K562 (cell line): Measurements from ENCODE around the gene KIF14. TPM values are rescaled to one million over a fixed set of nuclear protein-coding genes. Genes with fewer than 3 reads are reported as not detected.

Experiments
- CEBPB ChIP-seq: fragments of 450-650 bp; IDR thresholded peaks from 2 replicates; pipeline ENCODE4 v1.6.1; 2016; ENCODE audit warnings: missing genetic modification characterization, missing compliant biosample characterization
- ELF4 ChIP-seq: fragments of 450-650 bp; formaldehyde crosslinking; IDR thresholded peaks from 2 replicates; pipeline ENCODE4 v1.4.0; 2022; ENCODE audit warnings: missing genetic modification characterization
- FOXA1 ChIP-seq: fragments of 450-650 bp; IDR thresholded peaks from 2 replicates; pipeline ENCODE4 v1.6.1; 2016; ENCODE audit warnings: mild to moderate bottlenecking, borderline replicate concordance
- FOXM1 ChIP-seq, 2 experiments: fragments of 450-650 bp in 1 of 2; sonication (generic) in 1 of 2; formaldehyde crosslinking in 1 of 2; IDR thresholded peaks; 2 replicates each; pipeline versions ENCODE4 v1.6.1 to v1.9.0; 2017 to 2022; ENCODE audit warnings: low read depth in 2 of 2, mild to moderate bottlenecking in 2 of 2, missing genetic modification reagents in 1 of 2, moderate library complexity in 1 of 2
- ILF3 ChIP-seq: fragments of 450-650 bp; IDR thresholded peaks from 2 replicates; pipeline ENCODE4 v1.6.1; 2018; ENCODE audit warnings: antibody characterized with exemption, mild to moderate bottlenecking, moderate library complexity, borderline replicate concordance
- KDM1A ChIP-seq, 2 experiments: fragments of 450-650 bp; IDR thresholded peaks; 2 replicates each; pipeline ENCODE4 v1.6.1; 2016; ENCODE audit warnings: mild to moderate bottlenecking in 2 of 2
- LARP7 ChIP-seq: fragments of 450-650 bp; IDR thresholded peaks from 2 replicates; pipeline ENCODE4 v1.6.1; 2016
- MCM2 ChIP-seq: fragments of 450-650 bp; IDR thresholded peaks from 2 replicates; pipeline ENCODE4 v1.6.1; 2017; ENCODE audit warnings: low read depth, mild to moderate bottlenecking
- NBN ChIP-seq: fragments of 450-650 bp; IDR thresholded peaks from 2 replicates; pipeline ENCODE4 v1.6.1; 2016; ENCODE audit warnings: low read depth, mild to moderate bottlenecking
- PBX2 ChIP-seq, 2 experiments: IDR thresholded peaks in 1 of 2; conservative IDR thresholded peaks in 1 of 2; 2 replicates each; pipeline ENCODE4 v1.6.1; 2016; ENCODE audit warnings: low read depth in 2 of 2, mild to moderate bottlenecking in 1 of 2, missing compliant biosample characterization in 1 of 2, missing genetic modification characterization in 1 of 2, moderate library complexity in 1 of 2
- RCOR1 ChIP-seq, 2 experiments: IDR thresholded peaks; 2 replicates each; pipeline ENCODE4 v1.6.1; 2012; ENCODE audit warnings: low read depth in 2 of 2, low read length in 2 of 2, borderline replicate concordance in 1 of 2, improper control_type of control experiment in 1 of 2
- SRSF1 ChIP-seq: fragments of 200-400 bp; formaldehyde crosslinking; IDR thresholded peaks from 2 replicates; pipeline ENCODE4 v1.6.1; 2017; ENCODE audit warnings: mild to moderate bottlenecking, low read depth, low read length, moderate library complexity
- TBP ChIP-seq: optimal IDR thresholded peaks from 2 replicates; pipeline ENCODE3; 2011; ENCODE audit warnings: low read depth, low read length, improper control_type of control experiment
- THAP12 ChIP-seq: fragments of 250-450 bp; sonication (Bioruptor Pico); IDR thresholded peaks from 2 replicates; pipeline ENCODE4 v1.9.0; 2021; ENCODE audit warnings: mild to moderate bottlenecking, inconsistent platforms
- ZNF133 ChIP-seq: fragments of 250-450 bp; sonication (Bioruptor Pico); IDR thresholded peaks from 2 replicates; pipeline ENCODE4 v1.4.0; 2020; ENCODE audit warnings: mild to moderate bottlenecking
- ZNF217 ChIP-seq: sonication (generic); formaldehyde crosslinking; IDR thresholded peaks from 2 replicates; pipeline ENCODE4 v1.8.0; 2022; ENCODE audit warnings: mild to moderate bottlenecking, missing genetic modification reagents
- ZNF41 ChIP-seq: fragments of 250-450 bp; sonication (Bioruptor Pico); conservative IDR thresholded peaks from 2 replicates; pipeline ENCODE4 v1.4.0; 2020; ENCODE audit warnings: mild to moderate bottlenecking
- ZNF561 ChIP-seq: fragments of 450-650 bp; formaldehyde crosslinking; conservative IDR thresholded peaks from 2 replicates; pipeline ENCODE4 v1.4.0; 2020; ENCODE audit warnings: mild to moderate bottlenecking, moderate library complexity
- ZNF57 ChIP-seq: fragments of 450-650 bp; formaldehyde crosslinking; IDR thresholded peaks from 2 replicates; pipeline ENCODE4 v1.4.0; 2020; ENCODE audit warnings: mild to moderate bottlenecking, moderate library complexity
- polyA plus RNA-seq, 8 experiments: library from polyadenylated mRNA; depleted of rRNA in 4 of 8; stranded (reverse) in 5 of 8; unstranded in 3 of 8; fragments of >200 nt; fragmentation: Nextera tagmentation in 2 of 8; fragmentation: Illumina TruSeq in 1 of 8; extraction: Ambion mirVana in 2 of 8; extraction: Trizol in 1 of 8; gene quantifications; 2 replicates each; pipeline versions ENCODE4 v1.2.1 to v1.2.3, GENCODE V29; 2011 to 2014; ENCODE audit warnings: inconsistent platforms in 1 of 8, missing spikeins in 1 of 8
- total RNA-seq, 7 experiments: library from RNA; depleted of rRNA in 6 of 7; stranded (reverse); fragments of >200 nt in 6 of 7; fragmentation: Illumina TruSeq in 2 of 7; extraction: Trizol in 2 of 7; gene quantifications; 2 replicates each; pipeline versions ENCODE4 v1.2.1 to v1.2.3, GENCODE V29; 2011 to 2021; ENCODE audit warnings: low replicate concordance in 1 of 7
- TF ChIP-seq, protein P1 (sequence below), 3 experiments: IDR thresholded peaks in 2 of 3; conservative IDR thresholded peaks in 1 of 3; 2 replicates each; pipeline ENCODE4 v1.5.1; 2011 to 2012; ENCODE audit warnings: low read length in 3 of 3, mild to moderate bottlenecking in 3 of 3, control low read depth in 2 of 3, improper control_type of control experiment in 1 of 3, inconsistent platforms in 1 of 3, low read depth in 1 of 3, mixed read lengths in 1 of 3, moderate library complexity in 1 of 3; ENCODE audit not compliant: insufficient read depth in 2 of 3
- TF ChIP-seq, protein P2 (sequence below): sonication (generic); formaldehyde crosslinking; IDR thresholded peaks from 2 replicates; pipeline ENCODE4 v1.9.0; 2022; ENCODE audit warnings: mild to moderate bottlenecking, missing genetic modification reagents
- TF ChIP-seq, protein P3 (sequence below): fragments of 250-450 bp; sonication (Bioruptor Pico); IDR thresholded peaks from 2 replicates; pipeline ENCODE4 v1.6.1; 2021; ENCODE audit warnings: mild to moderate bottlenecking

KIF14 gene
- total and polyA plus RNA-seq, 9 of the 15 experiments (the other 6 are each of a cell fraction or from before 2014, with no cell fraction given): 11.5 to 47.4 (median 29.0) TPM

GRCh38 chr1:200510228-200510623, 110.3 kb downstream of the KIF14 start (continued):
- no peak for TF ChIP-seq ZNF133 (CRISPR knock-in tag)
- TF ChIP-seq NBN: no peak
- TF ChIP-seq LARP7: no peak
- TF ChIP-seq ILF3: 0 out of 2 replicates have a peak, but pooled peaks have one; percentile 50
- no peak; a peak in 1 of 4 replicates for TF ChIP-seq RCOR1 (IDR thresholded peaks at IDR 0.05; ENCODE audit: borderline replicate concordance in 1 of 2, low read depth in 2 of 2, low read length in 2 of 2)
- TF ChIP-seq PBX2 (CRISPR knock-in tag; IDR thresholded peaks at IDR 0.05; ENCODE audit: low read depth): no peak
- TF ChIP-seq PBX2 (tag; conservative IDR thresholded peaks at IDR 0.05; ENCODE audit: low read depth): no peak
- TF ChIP-seq, protein P1, sequence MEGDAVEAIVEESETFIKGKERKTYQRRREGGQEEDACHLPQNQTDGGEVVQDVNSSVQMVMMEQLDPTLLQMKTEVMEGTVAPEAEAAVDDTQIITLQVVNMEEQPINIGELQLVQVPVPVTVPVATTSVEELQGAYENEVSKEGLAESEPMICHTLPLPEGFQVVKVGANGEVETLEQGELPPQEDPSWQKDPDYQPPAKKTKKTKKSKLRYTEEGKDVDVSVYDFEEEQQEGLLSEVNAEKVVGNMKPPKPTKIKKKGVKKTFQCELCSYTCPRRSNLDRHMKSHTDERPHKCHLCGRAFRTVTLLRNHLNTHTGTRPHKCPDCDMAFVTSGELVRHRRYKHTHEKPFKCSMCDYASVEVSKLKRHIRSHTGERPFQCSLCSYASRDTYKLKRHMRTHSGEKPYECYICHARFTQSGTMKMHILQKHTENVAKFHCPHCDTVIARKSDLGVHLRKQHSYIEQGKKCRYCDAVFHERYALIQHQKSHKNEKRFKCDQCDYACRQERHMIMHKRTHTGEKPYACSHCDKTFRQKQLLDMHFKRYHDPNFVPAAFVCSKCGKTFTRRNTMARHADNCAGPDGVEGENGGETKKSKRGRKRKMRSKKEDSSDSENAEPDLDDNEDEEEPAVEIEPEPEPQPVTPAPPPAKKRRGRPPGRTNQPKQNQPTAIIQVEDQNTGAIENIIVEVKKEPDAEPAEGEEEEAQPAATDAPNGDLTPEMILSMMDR (IDR thresholded peaks at IDR 0.05 in 2 of 3, conservative IDR thresholded peaks at IDR 0.05 in 1 of 3; ENCODE audit: insufficient read depth in 2 of 3, low read depth in 1 of 3, low read length in 3 of 3): peak; percentile 85 to 95 (median 91)
- no peak for TF ChIP-seq THAP12
- TF ChIP-seq, protein P2, sequence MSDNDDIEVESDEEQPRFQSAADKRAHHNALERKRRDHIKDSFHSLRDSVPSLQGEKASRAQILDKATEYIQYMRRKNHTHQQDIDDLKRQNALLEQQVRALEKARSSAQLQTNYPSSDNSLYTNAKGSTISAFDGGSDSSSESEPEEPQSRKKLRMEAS (CRISPR knock-in tag): no peak
- TF ChIP-seq KDM1A (IDR thresholded peaks at IDR 0.05): no peak
- TF ChIP-seq CEBPB (tag): peak; percentile 42
- TF ChIP-seq ZNF217 (CRISPR knock-in tag): no peak
- TF ChIP-seq FOXA1: no peak
- TF ChIP-seq, protein P3, sequence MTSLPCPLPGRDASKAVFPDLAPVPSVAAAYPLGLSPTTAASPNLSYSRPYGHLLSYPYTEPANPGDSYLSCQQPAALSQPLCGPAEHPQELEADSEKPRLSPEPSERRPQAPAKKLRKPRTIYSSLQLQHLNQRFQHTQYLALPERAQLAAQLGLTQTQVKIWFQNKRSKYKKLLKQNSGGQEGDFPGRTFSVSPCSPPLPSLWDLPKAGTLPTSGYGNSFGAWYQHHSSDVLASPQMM (CRISPR knock-in tag): no peak
- TF ChIP-seq ZNF41: no peak
- no peak for TF ChIP-seq TBP
- TF ChIP-seq MCM2: no peak
- no peak for TF ChIP-seq ZNF561 (CRISPR knock-in tag)
- TF ChIP-seq SRSF1: no peak
- TF ChIP-seq FOXM1 (IDR thresholded peaks at IDR 0.05; ENCODE audit: low read depth): no peak
- no peak for TF ChIP-seq FOXM1 (CRISPR knock-in tag; IDR thresholded peaks at IDR 0.05; ENCODE audit: low read depth)
- TF ChIP-seq ELF4: no peak
- no peak for TF ChIP-seq ZNF57 (CRISPR knock-in tag)
